ENCODE results near the gene FOXO3. TPM values are rescaled to one million over a fixed set of nuclear protein-coding genes. Genes with fewer than 3 reads are reported as not detected.
A peak's percentile ranks its signal among the peaks of the same experiment; 100 is the strongest.

FOXO3 gene
- total RNA-seq, 2 experiments from 2014 or later: 7.4 to 9.0 TPM

DNA sequence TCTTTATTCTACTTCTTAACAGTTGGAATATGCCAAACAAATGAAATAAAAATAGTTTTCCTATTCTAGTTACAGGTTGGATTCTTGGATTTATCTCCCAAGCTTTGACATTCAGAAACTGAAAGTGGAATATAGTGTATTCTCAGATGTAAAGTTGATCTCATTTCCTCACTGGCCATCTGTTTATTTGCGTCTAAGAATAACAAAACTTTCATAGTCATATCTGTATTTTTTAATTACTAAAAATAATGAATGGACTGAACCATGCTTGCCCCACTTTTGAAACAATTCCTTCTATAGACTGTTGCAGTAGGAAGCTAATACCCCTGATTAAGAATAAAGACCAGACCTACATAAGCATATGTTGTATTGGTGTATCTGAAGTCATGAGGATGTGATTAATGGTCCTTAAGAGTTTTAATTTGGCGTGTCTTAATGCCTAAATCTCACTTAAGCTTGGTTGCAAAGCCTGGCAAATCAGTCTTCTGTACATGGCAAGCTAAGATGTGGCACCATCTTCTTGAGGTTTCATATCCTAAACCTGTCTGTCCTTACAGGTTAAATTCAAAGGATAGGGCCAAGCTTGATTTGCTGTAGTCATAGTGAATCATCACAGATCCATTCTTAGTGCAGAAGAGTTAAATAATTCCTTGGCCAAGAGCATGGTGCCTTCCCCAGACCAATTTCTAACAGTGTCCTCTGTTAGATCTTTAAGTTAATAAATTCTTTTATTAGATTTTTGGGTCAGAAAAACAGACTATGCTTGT, 58.9 kb downstream of the FOXO3 start:
- Mint-ChIP-seq H3K4me3 (no peak overlapping the region), H3K36me3 (ENCODE audit: low read depth) (no peaks in the 10 kb centered on the region), H3K9me3 (ENCODE audit: low read depth) (no peaks in the 10 kb centered on the region), H3K27ac (no peak overlapping the region), H3K4me1 (peaks cover 46% of the 10 kb centered on the region), H3K27me3 (no peaks in the 10 kb centered on the region)
- no peak for ATAC-seq
- intact Hi-C loops (cut with DNase I, micrococcal nuclease): loop anchor here in 1 of 2 experiments (5.0 kb wide), 1 partner anchor 52 kb away; no protein-coding TSS in a partner anchor
- DNase-seq: no peak
- POLR2A ChIA-PET: no interaction called here
- CTCF ChIA-PET: interaction anchor here (1.2 kb wide), 1 partner anchor 10 kb away, joined by 3 read pairs; no protein-coding TSS in a partner anchor

DNA sequence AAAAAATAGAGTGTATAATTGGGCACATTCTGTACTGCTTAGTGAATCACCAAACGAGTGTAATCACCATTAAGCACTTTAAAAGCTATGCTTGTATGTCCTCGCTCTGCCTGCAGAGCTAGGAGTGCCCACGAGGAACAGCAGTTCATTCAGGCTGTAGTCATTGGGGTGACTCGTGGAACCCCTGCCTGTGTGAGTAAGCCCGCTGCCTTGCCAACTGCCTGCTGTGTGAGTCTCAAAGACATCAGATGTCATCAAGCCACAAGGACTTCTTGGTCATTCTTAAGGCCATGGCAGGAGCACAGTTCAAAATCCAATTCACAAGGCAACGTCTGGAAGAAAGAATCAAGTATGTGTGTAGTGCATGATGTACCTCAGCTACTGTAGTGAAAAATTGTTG, 60.4 kb downstream of the FOXO3 start:
- intact Hi-C loops (cut with DNase I, micrococcal nuclease): loop anchor here in 1 of 2 experiments (5.0 kb wide), 1 partner anchor 54 kb away; no protein-coding TSS in a partner anchor
- ChIA-PET POLR2A (interaction anchor here (0.5 kb wide), 1 partner anchor 67 kb away, joined by 5 read pairs; no protein-coding TSS in a partner anchor), CTCF (interaction anchor here (0.6 to 1.6 kb wide), 4 partner anchors 9 to 110 kb away, joined by 3 to 4 read pairs (median 3); no protein-coding TSS in a partner anchor)
- ATAC-seq (peak; percentile 96), DNase-seq (peak; percentile 64)
- H3K4me1 Mint-ChIP-seq: peaks cover 45% of the 10 kb centered on the region
- H3K36me3 Mint-ChIP-seq (ENCODE audit: low read depth): no peaks in the 10 kb centered on the region
- no peaks in the 10 kb centered on the region for H3K9me3 Mint-ChIP-seq (ENCODE audit: low read depth)
- no peak overlapping the region for H3K4me3 Mint-ChIP-seq
- no peak overlapping the region for H3K27ac Mint-ChIP-seq
- H3K27me3 Mint-ChIP-seq: no peaks in the 10 kb centered on the region

DNA sequence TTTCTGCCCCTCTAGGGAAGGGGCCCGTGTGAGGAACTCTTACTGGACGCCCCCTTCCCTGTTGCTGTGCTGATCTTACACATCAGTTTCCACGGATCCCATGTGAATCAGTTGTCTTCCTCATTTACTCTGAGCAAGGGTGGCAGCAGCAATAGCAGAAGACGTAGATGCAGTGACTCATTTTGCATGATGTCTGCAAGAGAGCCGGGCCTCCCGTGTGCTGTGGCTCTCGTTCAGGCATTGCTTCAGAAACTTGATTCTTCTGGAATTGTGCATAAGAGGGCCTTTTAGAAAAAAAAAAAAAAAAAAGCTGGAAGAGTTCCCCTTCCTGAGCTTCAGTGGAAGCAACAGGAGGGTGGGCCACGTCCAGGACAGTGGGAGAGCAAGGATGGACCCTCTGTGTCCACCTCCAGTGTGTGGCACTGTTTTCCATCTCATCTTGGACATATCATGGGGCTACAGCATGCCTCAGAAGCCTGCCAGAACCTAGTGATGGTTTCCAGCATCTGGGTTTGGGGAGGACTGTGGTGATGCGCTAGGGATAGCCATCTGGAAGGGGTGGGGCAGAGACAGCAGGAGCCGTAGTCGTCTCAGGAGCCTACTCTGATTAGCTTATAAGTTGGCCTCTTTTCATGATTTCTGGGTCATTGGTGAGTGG, 62.1 kb downstream of the FOXO3 start:
- intact Hi-C loops (cut with DNase I, micrococcal nuclease): loop anchor here in 1 of 2 experiments (5.0 kb wide), 1 partner anchor 55 kb away; no protein-coding TSS in a partner anchor
- Mint-ChIP-seq H3K4me1 (peaks cover 54% of the 10 kb centered on the region), H3K27me3 (no peaks in the 10 kb centered on the region), H3K27ac (no peak overlapping the region), H3K36me3 (ENCODE audit: low read depth) (no peaks in the 10 kb centered on the region), H3K4me3 (no peak overlapping the region), H3K9me3 (ENCODE audit: low read depth) (no peaks in the 10 kb centered on the region)
- POLR2A ChIA-PET: no interaction called here
- DNase-seq (no peak), ATAC-seq (no peak)
- CTCF ChIA-PET: interaction anchor here (0.6 to 1.6 kb wide), 2 partner anchors 8 to 94 kb away, joined by 3 to 4 read pairs; no protein-coding TSS in a partner anchor

DNA sequence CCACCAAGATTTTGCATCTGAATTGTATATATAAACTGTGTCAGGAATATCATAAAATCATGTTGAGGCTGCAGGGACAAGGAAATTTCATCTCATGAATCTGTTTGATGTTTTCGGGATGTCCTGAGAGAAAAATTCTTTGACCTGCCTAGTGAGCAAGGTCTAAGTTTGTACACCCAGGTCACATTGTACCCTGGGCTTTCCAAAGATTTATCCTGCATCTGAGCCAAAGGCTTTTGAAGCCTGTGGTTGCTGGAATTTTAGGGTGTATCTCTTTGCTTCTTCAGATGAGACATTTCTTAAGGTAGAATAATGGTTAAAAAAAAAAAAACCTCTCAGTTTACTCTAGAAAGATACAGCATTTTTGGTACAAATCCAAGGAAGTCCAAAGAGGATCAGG, 63.3 kb downstream of the FOXO3 start:
- H3K9me3 Mint-ChIP-seq (ENCODE audit: low read depth): no peaks in the 10 kb centered on the region
- CTCF ChIA-PET: interaction anchor here (0.7 kb wide), 1 partner anchor 68 kb away, joined by 3 read pairs; no protein-coding TSS in a partner anchor
- H3K27me3 Mint-ChIP-seq: no peaks in the 10 kb centered on the region
- DNase-seq: no peak
- H3K4me3 Mint-ChIP-seq: no peak overlapping the region
- peaks cover 52% of the 10 kb centered on the region for H3K4me1 Mint-ChIP-seq
- H3K36me3 Mint-ChIP-seq (ENCODE audit: low read depth): no peaks in the 10 kb centered on the region
- intact Hi-C loops (cut with DNase I, micrococcal nuclease): loop anchor here in 1 of 2 experiments (5.0 kb wide), 1 partner anchor 57 kb away; no protein-coding TSS in a partner anchor
- no peak overlapping the region for H3K27ac Mint-ChIP-seq
- POLR2A ChIA-PET: interaction anchor here (0.6 kb wide), 1 partner anchor 78 kb away, joined by 8 read pairs; no protein-coding TSS in a partner anchor
- ATAC-seq: no peak

DNA sequence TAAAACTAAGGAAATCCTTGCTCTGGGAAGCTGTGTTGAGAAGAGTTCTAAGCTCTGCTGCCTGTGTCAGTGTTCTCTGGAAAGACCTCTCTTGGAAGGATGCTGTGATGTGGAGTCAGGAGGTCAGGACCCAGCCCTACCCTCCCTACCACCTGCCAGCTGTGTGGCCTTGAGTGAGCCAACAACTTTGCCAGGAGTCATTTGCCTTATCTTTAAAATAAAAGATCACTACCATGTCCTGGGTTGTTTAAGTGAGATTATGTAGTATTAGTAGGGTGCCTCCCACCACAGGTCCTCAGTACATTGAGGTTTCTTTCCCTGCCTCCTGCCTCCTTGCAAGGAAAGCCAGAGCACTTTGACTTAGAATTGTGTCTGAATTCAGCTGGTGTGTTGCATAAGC, 64.9 kb downstream of the FOXO3 start:
- ATAC-seq: no peak
- Mint-ChIP-seq H3K27me3 (no peaks in the 10 kb centered on the region), H3K36me3 (ENCODE audit: low read depth) (no peaks in the 10 kb centered on the region), H3K27ac (no peak overlapping the region), H3K9me3 (ENCODE audit: low read depth) (no peaks in the 10 kb centered on the region), H3K4me3 (no peak overlapping the region), H3K4me1 (peaks cover 59% of the 10 kb centered on the region)
- ChIA-PET POLR2A (no interaction called here), CTCF (interaction anchor here (0.8 kb wide), 1 partner anchor 9 kb away, joined by 4 read pairs; no protein-coding TSS in a partner anchor)
- intact Hi-C loops (cut with DNase I, micrococcal nuclease): no loop called here
- no peak for DNase-seq

DNA sequence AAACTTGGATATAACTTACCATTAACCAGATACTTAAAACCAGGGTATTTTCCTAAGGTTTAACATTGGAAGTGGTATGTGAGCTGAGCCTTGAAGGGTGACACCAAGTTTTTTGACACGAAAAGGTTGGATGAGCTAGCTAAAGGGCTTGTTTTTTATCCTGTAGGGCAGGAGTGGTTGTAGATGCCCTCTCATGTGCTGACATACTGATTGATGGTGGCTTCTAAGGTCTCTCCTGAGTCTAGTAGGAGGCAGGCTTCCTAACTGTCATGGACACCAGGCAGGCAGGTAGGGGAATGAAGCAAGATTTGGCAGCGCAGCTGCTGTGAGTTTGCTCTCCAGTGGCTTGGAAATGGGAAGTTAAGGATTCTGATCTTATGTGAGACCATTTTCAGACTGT, 66.1 kb downstream of the FOXO3 start:
- Mint-ChIP-seq H3K4me1 (peaks cover 63% of the 10 kb centered on the region), H3K9me3 (ENCODE audit: low read depth) (no peaks in the 10 kb centered on the region), H3K27ac (no peak overlapping the region), H3K4me3 (no peak overlapping the region), H3K27me3 (no peaks in the 10 kb centered on the region), H3K36me3 (ENCODE audit: low read depth) (no peaks in the 10 kb centered on the region)
- CTCF ChIA-PET: interaction anchor here (0.6 to 0.7 kb wide), 2 partner anchors 22 to 77 kb away, joined by 3 read pairs; no protein-coding TSS in a partner anchor
- no peak for ATAC-seq
- DNase-seq: no peak
- intact Hi-C loops (cut with DNase I, micrococcal nuclease): no loop called here
- POLR2A ChIA-PET: no interaction called here

DNA sequence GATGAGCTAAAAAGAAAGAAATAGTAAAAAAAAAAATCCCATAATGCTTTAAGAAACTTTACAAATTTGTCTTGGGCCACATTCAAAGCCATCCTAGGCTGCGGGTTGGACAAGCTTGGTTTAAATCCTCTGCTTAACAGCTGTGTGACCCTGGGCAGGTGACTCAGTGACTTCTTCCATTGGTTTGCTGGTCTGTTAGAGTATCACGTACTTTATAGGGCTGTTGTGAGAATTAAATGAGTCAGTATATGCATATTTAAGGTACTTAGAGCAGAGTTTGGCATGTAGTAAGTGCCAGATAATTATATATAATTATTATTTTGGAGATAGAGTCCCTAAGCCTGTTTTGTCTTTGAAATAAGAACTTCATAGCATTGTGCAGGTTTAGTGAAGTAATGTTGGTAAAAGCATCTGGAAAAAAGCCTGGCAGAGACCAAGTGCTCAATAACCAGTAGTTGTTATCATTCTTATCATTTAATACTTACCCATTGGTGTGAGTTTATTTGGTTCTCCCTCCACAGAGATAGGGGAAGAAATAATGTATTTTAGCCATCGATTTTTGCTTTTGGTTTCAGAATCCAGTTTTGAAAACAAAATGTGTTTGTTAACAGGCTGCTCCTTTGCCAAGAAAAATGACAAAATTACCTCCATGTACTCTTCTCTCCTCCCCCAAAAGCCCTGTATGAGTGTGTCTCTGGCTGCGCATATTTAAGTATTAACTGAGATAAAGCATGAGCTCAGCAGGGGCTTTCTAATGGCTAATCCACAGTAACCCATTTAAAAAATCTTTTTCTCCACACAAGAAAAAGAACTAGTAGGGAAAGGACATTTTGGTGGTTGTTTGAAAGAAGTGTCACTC, 67.2 kb downstream of the FOXO3 start:
- ATAC-seq: peak; percentile 39
- H3K36me3 Mint-ChIP-seq (ENCODE audit: low read depth): no peaks in the 10 kb centered on the region
- DNase-seq: peak; percentile 36
- CTCF ChIA-PET: no interaction called here
- POLR2A ChIA-PET: no interaction called here
- no peaks in the 10 kb centered on the region for H3K27me3 Mint-ChIP-seq
- intact Hi-C loops (cut with DNase I, micrococcal nuclease): no loop called here
- no peak overlapping the region for H3K27ac Mint-ChIP-seq
- H3K9me3 Mint-ChIP-seq (ENCODE audit: low read depth): no peaks in the 10 kb centered on the region
- H3K4me1 Mint-ChIP-seq: peaks cover 55% of the 10 kb centered on the region
- H3K4me3 Mint-ChIP-seq: no peak overlapping the region

DNA sequence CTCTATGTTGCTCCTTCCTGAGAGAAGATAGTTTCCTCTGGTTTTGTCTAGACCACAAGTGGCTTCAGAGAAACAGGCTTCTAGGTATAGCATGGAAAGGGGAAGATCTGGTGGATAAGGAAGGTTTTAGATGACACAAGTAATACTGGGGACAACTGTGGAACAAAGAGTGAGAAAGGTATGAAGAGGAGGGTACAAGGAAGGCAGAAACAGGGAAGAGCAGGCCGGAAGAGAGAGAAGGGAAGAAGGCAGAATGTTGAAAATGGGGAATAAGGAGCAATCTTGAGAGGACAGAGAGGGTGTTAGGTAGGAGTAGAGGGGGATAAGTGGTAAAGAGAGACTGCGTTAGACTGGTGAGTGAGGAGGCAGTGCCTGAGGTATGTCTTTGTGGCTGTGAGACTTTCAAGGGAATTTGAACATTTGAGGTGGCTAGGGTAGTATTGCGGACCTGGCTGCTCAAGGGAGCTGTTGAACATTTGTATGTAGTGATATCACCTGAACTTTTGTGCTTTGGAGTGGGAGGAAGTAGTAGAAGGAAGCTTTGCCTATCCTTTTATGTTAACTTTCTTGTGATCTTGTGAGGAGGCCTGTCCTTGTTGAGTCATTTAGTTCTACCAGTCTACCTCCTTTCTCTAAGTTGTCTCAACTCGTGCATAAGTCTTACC, 69.5 kb downstream of the FOXO3 start:
- ATAC-seq: peak; percentile 93
- peaks cover 1% of the 10 kb centered on the region for H3K36me3 Mint-ChIP-seq (ENCODE audit: low read depth)
- ChIA-PET POLR2A (interaction anchor here (0.5 kb wide), 1 partner anchor 28 kb away, joined by 3 read pairs; no protein-coding TSS in a partner anchor), CTCF (interaction anchor here (0.5 to 1.3 kb wide), 4 partner anchors 8 to 245 kb away, joined by 3 to 4 read pairs (median 4); no protein-coding TSS in a partner anchor)
- H3K27me3 Mint-ChIP-seq: no peaks in the 10 kb centered on the region
- peaks cover 59% of the 10 kb centered on the region for H3K4me1 Mint-ChIP-seq
- no peak overlapping the region for H3K4me3 Mint-ChIP-seq
- intact Hi-C loops (cut with DNase I, micrococcal nuclease): loop anchor here in 1 of 2 experiments (1.0 kb wide), 1 partner anchor 66 kb away; no protein-coding TSS in a partner anchor
- no peaks in the 10 kb centered on the region for H3K9me3 Mint-ChIP-seq (ENCODE audit: low read depth)
- DNase-seq: peak; percentile 14
- H3K27ac Mint-ChIP-seq: peak overlapping the region; percentile 8

DNA sequence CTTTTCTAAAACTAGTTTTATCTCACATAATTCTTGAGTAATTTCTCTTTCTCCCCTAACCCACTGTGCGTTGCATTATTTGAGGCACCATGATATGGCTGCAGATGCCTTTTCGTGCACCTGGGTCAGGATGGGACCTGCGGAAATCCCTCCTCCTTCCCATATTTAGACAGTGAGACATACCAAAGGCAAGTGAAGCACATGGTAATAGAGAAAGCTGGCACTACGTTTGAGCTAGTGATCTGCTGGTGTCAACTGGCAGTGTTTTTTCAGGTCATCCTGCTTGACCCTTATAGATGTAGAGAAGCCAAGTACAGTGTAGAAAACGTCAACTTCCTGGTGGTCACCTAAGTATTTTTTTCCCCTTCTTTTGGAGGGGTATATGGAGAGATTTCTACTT, 71.7 kb downstream of the FOXO3 start:
- ATAC-seq: no peak
- no peaks in the 10 kb centered on the region for H3K9me3 Mint-ChIP-seq (ENCODE audit: low read depth)
- H3K27me3 Mint-ChIP-seq: no peaks in the 10 kb centered on the region
- H3K4me1 Mint-ChIP-seq: peaks cover 64% of the 10 kb centered on the region
- no peak for DNase-seq
- POLR2A ChIA-PET: no interaction called here
- peaks cover 1% of the 10 kb centered on the region for H3K36me3 Mint-ChIP-seq (ENCODE audit: low read depth)
- intact Hi-C loops (cut with DNase I, micrococcal nuclease): no loop called here
- H3K4me3 Mint-ChIP-seq: no peak overlapping the region
- CTCF ChIA-PET: interaction anchor here (0.6 kb wide), 1 partner anchor 90 kb away, joined by 3 read pairs; no protein-coding TSS in a partner anchor
- H3K27ac Mint-ChIP-seq: no peak overlapping the region

DNA sequence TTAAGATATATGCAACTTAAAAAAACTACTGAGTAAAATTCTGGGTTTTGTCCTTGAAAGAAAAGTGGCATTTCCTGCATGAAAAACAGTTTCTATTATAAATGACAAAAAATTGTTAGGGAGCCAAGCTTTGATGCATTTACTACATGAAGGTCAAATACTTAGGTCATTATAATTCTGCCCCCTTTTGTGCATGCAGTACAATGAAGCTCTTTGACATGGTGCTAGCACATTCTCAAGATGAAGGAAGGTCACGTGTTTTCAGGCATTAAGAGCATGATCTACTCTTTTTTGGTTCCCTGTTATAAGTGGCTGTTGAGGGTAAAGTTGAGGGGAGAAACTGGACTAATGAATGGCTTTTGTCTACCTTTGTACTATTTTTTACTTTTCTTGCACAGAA, 72.7 kb downstream of the FOXO3 start:
- Mint-ChIP-seq H3K9me3 (ENCODE audit: low read depth) (no peaks in the 10 kb centered on the region), H3K27ac (no peak overlapping the region), H3K4me3 (no peak overlapping the region), H3K36me3 (ENCODE audit: low read depth) (peaks cover 1% of the 10 kb centered on the region), H3K4me1 (peaks cover 64% of the 10 kb centered on the region), H3K27me3 (no peaks in the 10 kb centered on the region)
- CTCF ChIA-PET: interaction anchor here (0.6 kb wide), 1 partner anchor 139 kb away, joined by 3 read pairs; no protein-coding TSS in a partner anchor
- ATAC-seq (no peak), DNase-seq (no peak)
- intact Hi-C loops (cut with DNase I, micrococcal nuclease): no loop called here
- POLR2A ChIA-PET: no interaction called here

Data from activated CD4-positive, alpha-beta T cell treated with anti-CD3 and anti-CD28 coated beads for 36 hours (primary cell).